ENCODE data around the gene SH3RF3.

The SH3RF3 gene

GRCh38 chr2:109407276-109408042 is 278.5 kb downstream of the SH3RF3 start:
- Histone ChIP-seq H3K9me3 (ENCODE audit: control insufficient read depth, low read length) (no peaks in the 10 kb centered on the region), H3K79me1 (replicated peaks; ENCODE audit: low read length, poor library complexity, severe bottlenecking) (peaks cover 2% of the 10 kb centered on the region), H3K27ac (ENCODE audit: low read length, poor library complexity, severe bottlenecking) (no peak overlapping the region), H3K36me3 (ENCODE audit: control insufficient read depth in 1 of 2, insufficient read depth in 2 of 2, low read depth in 1 of 2, low read length in 2 of 2) (peaks cover 0 to 9% of the 10 kb centered on the region in 2 experiments), H4K91ac (ENCODE audit: low read length) (no peak overlapping the region), H3K4me3 (ENCODE audit: insufficient read depth in 1 of 2, low read depth in 1 of 2, low read length in 2 of 2) (no peak overlapping the region), H3K27me3 (ENCODE audit: control insufficient read depth in 1 of 2, insufficient read depth in 1 of 2, low read length in 2 of 2) (no peaks in the 10 kb centered on the region), H2BK120ac (ENCODE audit: low read depth, low read length) (no peak overlapping the region), H2BK15ac (ENCODE audit: low read depth, poor library complexity, severe bottlenecking) (no peak overlapping the region), H3K4me1 (ENCODE audit: control insufficient read depth, insufficient read depth, low read depth, low read length) (peaks cover 51% of the 10 kb centered on the region), H2BK5ac (ENCODE audit: low read depth, low read length, poor library complexity, severe bottlenecking) (no peak overlapping the region), H2AK5ac (ENCODE audit: low read length, severe bottlenecking) (no peak overlapping the region), H2AFZ (ENCODE audit: low read depth, low read length) (no peak overlapping the region), H3K18ac (ENCODE audit: low read depth in 1 of 2, low read length in 2 of 2) (no peak overlapping the region), H3K4ac (ENCODE audit: low read depth in 1 of 2, low read length in 2 of 2) (no peak overlapping the region), H3K4me2 (ENCODE audit: low read length, poor library complexity, severe bottlenecking) (no peak overlapping the region), H2BK12ac (ENCODE audit: low read length in 2 of 2) (no peak overlapping the region), H3K9ac (ENCODE audit: low read length) (no peak overlapping the region), H3K14ac (ENCODE audit: low read length in 2 of 2) (no peak overlapping the region), H3K23ac (ENCODE audit: low read length in 2 of 2) (no peak overlapping the region), H4K8ac (ENCODE audit: low read length) (no peak overlapping the region)
- 94% methylated on average over 6 of the region's 7 CpGs for WGBS
- no peak for DNase-seq

GRCh38 chr2:109408043-109408335 is 279.0 kb downstream of the SH3RF3 start:
- H3K14ac ChIP-seq (ENCODE audit: low read length in 2 of 2): no peak overlapping the region
- 95% methylated on average over 4 of the region's 4 CpGs for WGBS
- peaks cover 1% of the 10 kb centered on the region for H3K79me1 ChIP-seq (replicated peaks; ENCODE audit: low read length, poor library complexity, severe bottlenecking)
- H3K27ac ChIP-seq (ENCODE audit: low read length, poor library complexity, severe bottlenecking): no peak overlapping the region
- no peak overlapping the region for H2AFZ ChIP-seq (ENCODE audit: low read depth, low read length)
- H4K91ac ChIP-seq (ENCODE audit: low read length): no peak overlapping the region
- H3K4me3 ChIP-seq (ENCODE audit: insufficient read depth in 1 of 2, low read depth in 1 of 2, low read length in 2 of 2): no peak overlapping the region
- peaks cover 46% of the 10 kb centered on the region for H3K4me1 ChIP-seq (ENCODE audit: control insufficient read depth, insufficient read depth, low read depth, low read length)
- H2BK15ac ChIP-seq (ENCODE audit: low read depth, poor library complexity, severe bottlenecking): no peak overlapping the region
- H2BK5ac ChIP-seq (ENCODE audit: low read depth, low read length, poor library complexity, severe bottlenecking): no peak overlapping the region
- no peak overlapping the region for H3K4me2 ChIP-seq (ENCODE audit: low read length, poor library complexity, severe bottlenecking)
- no peak overlapping the region for H2AK5ac ChIP-seq (ENCODE audit: low read length, severe bottlenecking)
- no peak overlapping the region for H2BK120ac ChIP-seq (ENCODE audit: low read depth, low read length)
- H2BK12ac ChIP-seq (ENCODE audit: low read length in 2 of 2): no peak overlapping the region
- H3K23ac ChIP-seq (ENCODE audit: low read length in 2 of 2): no peak overlapping the region
- no peak overlapping the region for H4K8ac ChIP-seq (ENCODE audit: low read length)
- peaks cover 0 to 9% of the 10 kb centered on the region in 2 experiments for H3K36me3 ChIP-seq (ENCODE audit: control insufficient read depth in 1 of 2, insufficient read depth in 2 of 2, low read depth in 1 of 2, low read length in 2 of 2)
- H3K27me3 ChIP-seq (ENCODE audit: control insufficient read depth in 1 of 2, insufficient read depth in 1 of 2, low read length in 2 of 2): no peaks in the 10 kb centered on the region
- H3K4ac ChIP-seq (ENCODE audit: low read depth in 1 of 2, low read length in 2 of 2): no peak overlapping the region
- H3K9me3 ChIP-seq (ENCODE audit: control insufficient read depth, low read length): no peaks in the 10 kb centered on the region
- no peak overlapping the region for H3K9ac ChIP-seq (ENCODE audit: low read length)
- no peak for DNase-seq
- H3K18ac ChIP-seq (ENCODE audit: low read depth in 1 of 2, low read length in 2 of 2): no peak overlapping the region

DNA sequence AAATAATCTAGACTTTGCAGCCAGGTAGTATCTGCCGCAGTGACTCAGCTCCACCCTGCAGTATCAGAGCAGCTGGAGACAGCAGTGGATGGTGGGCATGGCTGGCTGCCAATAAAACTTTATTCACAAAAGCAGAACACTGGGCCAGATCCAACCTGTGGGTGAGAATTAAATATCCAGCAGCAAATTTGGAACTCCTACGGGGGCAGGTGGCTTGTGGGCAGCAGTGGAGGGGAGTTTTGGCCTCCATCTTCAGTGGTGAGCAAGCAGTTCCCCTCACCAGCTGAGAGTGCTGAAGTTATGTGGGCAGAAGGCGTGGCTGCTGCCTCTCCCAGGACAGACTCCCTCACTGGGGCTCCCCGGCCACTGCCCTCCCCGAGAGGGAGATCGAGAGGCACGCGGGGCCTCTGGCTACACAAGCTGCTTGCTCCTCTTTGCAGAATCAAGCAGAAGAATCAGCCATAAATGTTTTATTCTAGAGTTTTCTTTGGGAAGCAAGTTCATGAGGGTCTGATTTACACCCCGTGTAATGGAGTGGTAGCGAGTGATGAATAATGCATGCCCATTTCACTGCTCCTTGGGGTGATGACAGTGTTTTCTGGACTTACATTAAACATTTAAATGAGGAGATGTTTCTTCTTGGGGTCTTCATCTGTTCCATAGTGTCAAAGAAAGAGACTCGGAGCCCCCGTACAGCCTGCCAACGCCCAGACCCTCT is 280.5 kb downstream of the SH3RF3 start:
- WGBS: 75% methylated on average over 13 of the region's 13 CpGs

GRCh38 chr2:109410039-109410815 is 281.2 kb downstream of the SH3RF3 start:
- no peaks in the 10 kb centered on the region for H3K27me3 ChIP-seq (ENCODE audit: control insufficient read depth in 1 of 2, insufficient read depth in 1 of 2, low read length in 2 of 2)
- H4K8ac ChIP-seq (ENCODE audit: low read length): peak overlapping the region; percentile 22
- H2BK120ac ChIP-seq (ENCODE audit: low read depth, low read length): no peak overlapping the region
- no peak overlapping the region for H2BK15ac ChIP-seq (ENCODE audit: low read depth, poor library complexity, severe bottlenecking)
- peak overlapping the region in 1 of 2 experiments; percentile 75 for H3K14ac ChIP-seq (ENCODE audit: low read length in 2 of 2)
- no peak overlapping the region for H3K4me3 ChIP-seq (ENCODE audit: insufficient read depth in 1 of 2, low read depth in 1 of 2, low read length in 2 of 2)
- H3K9ac ChIP-seq (ENCODE audit: low read length): no peak overlapping the region
- H2BK12ac ChIP-seq (ENCODE audit: low read length in 2 of 2): no peak overlapping the region
- peak overlapping the region; percentile 10 for H2AK5ac ChIP-seq (ENCODE audit: low read length, severe bottlenecking)
- H3K18ac ChIP-seq (ENCODE audit: low read depth in 1 of 2, low read length in 2 of 2): peak overlapping the region in 1 of 2 experiments; percentile 72
- no peak overlapping the region for H2AFZ ChIP-seq (ENCODE audit: low read depth, low read length)
- H3K79me1 ChIP-seq (replicated peaks; ENCODE audit: low read length, poor library complexity, severe bottlenecking): no peaks in the 10 kb centered on the region
- H4K91ac ChIP-seq (ENCODE audit: low read length): peak overlapping the region; percentile 35
- no peak overlapping the region for H3K4ac ChIP-seq (ENCODE audit: low read depth in 1 of 2, low read length in 2 of 2)
- no peaks in the 10 kb centered on the region for H3K9me3 ChIP-seq (ENCODE audit: control insufficient read depth, low read length)
- DNase-seq: no peak
- H3K27ac ChIP-seq (ENCODE audit: low read length, poor library complexity, severe bottlenecking): no peak overlapping the region
- no peak overlapping the region for H3K4me2 ChIP-seq (ENCODE audit: low read length, poor library complexity, severe bottlenecking)
- H3K4me1 ChIP-seq (ENCODE audit: control insufficient read depth, insufficient read depth, low read depth, low read length): peaks cover 37% of the 10 kb centered on the region
- H3K23ac ChIP-seq (ENCODE audit: low read length in 2 of 2): no peak overlapping the region
- H3K36me3 ChIP-seq (ENCODE audit: control insufficient read depth in 1 of 2, insufficient read depth in 2 of 2, low read depth in 1 of 2, low read length in 2 of 2): peaks cover 4 to 7% of the 10 kb centered on the region in 2 experiments
- no peak overlapping the region for H2BK5ac ChIP-seq (ENCODE audit: low read depth, low read length, poor library complexity, severe bottlenecking)
- 63% methylated on average over 22 of the region's 22 CpGs for WGBS

More for the DNA sequence above, 280.5 kb downstream of the SH3RF3 start:
- Histone ChIP-seq H3K4me1 (ENCODE audit: control insufficient read depth, insufficient read depth, low read depth, low read length) (peaks cover 37% of the 10 kb centered on the region), H3K27me3 (ENCODE audit: control insufficient read depth in 1 of 2, insufficient read depth in 1 of 2, low read length in 2 of 2) (no peaks in the 10 kb centered on the region), H4K8ac (ENCODE audit: low read length) (no peak overlapping the region), H2BK120ac (ENCODE audit: low read depth, low read length) (no peak overlapping the region), H2AK5ac (ENCODE audit: low read length, severe bottlenecking) (peak overlapping the region; percentile 32), H3K4me3 (ENCODE audit: insufficient read depth in 1 of 2, low read depth in 1 of 2, low read length in 2 of 2) (no peak overlapping the region), H3K18ac (ENCODE audit: low read depth in 1 of 2, low read length in 2 of 2) (no peak overlapping the region), H2BK5ac (ENCODE audit: low read depth, low read length, poor library complexity, severe bottlenecking) (no peak overlapping the region), H3K79me1 (replicated peaks; ENCODE audit: low read length, poor library complexity, severe bottlenecking) (no peaks in the 10 kb centered on the region), H2BK15ac (ENCODE audit: low read depth, poor library complexity, severe bottlenecking) (no peak overlapping the region), H3K9me3 (ENCODE audit: control insufficient read depth, low read length) (no peaks in the 10 kb centered on the region), H2AFZ (ENCODE audit: low read depth, low read length) (no peak overlapping the region), H4K91ac (ENCODE audit: low read length) (no peak overlapping the region), H3K9ac (ENCODE audit: low read length) (no peak overlapping the region), H3K36me3 (ENCODE audit: control insufficient read depth in 1 of 2, insufficient read depth in 2 of 2, low read depth in 1 of 2, low read length in 2 of 2) (peaks cover 2 to 7% of the 10 kb centered on the region in 2 experiments), H2BK12ac (ENCODE audit: low read length in 2 of 2) (no peak overlapping the region), H3K4ac (ENCODE audit: low read depth in 1 of 2, low read length in 2 of 2) (no peak overlapping the region), H3K27ac (ENCODE audit: low read length, poor library complexity, severe bottlenecking) (no peak overlapping the region), H3K4me2 (ENCODE audit: low read length, poor library complexity, severe bottlenecking) (no peak overlapping the region), H3K14ac (ENCODE audit: low read length in 2 of 2) (peak overlapping the region in 1 of 2 experiments; percentile 74), H3K23ac (ENCODE audit: low read length in 2 of 2) (no peak overlapping the region)
- DNase-seq: no peak

Data from mesenchymal stem cell (in vitro differentiated cells and primary cell).